GM19238 (cell line): Measurements from ENCODE around the gene HPGD.
"Not testable (repeated sequence)": the region's sequence is repeated elsewhere in the genome, so short reads cannot be mapped to it uniquely, and the experiment has no call there.

Source experiments
- DNase-seq: peaks from one replicate; pipeline ENCODE4 v3.0.0; 2011; ENCODE audit warnings: low spot score; ENCODE audit not compliant: insufficient read length

The HPGD gene

DNA sequence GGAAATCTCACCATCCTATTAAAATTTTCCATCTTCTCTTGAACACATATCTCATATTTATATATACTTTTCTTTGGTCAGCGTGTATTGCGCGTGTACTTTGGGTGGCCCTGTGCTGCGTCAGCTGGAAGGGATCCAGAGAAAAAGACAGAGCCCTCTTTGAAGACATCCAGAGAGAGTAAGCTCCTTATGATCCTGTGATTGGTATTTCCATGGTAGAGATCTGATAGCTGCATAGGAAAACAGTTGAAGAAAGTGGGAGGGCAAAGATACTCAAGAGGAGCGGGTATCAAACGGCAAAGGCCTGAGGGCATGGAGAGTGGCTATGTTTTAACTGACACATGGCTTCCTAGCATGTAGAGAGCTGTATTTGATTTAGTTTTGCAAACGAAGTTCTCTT lies 4.4 kb upstream of the HPGD start:
- DNase-seq = no peak

DNA sequence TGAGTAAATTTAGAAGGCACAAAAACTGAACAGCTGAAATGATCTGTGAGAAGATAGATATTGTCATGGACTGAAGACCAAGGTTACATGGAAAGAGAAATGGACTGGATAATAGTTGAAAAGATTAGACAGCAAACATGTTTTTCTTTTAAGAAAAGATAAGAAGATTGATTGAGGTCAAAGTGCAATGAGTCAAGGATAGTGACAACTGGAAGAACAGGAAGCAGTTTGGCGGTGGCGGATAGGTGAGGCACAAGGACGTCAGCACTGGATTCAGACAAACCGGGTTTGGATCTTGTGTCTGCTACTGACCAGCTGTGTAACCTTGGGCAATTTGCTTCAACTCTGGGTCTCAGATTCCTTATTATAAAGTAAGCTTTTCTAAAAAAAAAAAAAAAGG lies 2.0 kb upstream of the HPGD start:
- DNase-seq = no peak

DNA sequence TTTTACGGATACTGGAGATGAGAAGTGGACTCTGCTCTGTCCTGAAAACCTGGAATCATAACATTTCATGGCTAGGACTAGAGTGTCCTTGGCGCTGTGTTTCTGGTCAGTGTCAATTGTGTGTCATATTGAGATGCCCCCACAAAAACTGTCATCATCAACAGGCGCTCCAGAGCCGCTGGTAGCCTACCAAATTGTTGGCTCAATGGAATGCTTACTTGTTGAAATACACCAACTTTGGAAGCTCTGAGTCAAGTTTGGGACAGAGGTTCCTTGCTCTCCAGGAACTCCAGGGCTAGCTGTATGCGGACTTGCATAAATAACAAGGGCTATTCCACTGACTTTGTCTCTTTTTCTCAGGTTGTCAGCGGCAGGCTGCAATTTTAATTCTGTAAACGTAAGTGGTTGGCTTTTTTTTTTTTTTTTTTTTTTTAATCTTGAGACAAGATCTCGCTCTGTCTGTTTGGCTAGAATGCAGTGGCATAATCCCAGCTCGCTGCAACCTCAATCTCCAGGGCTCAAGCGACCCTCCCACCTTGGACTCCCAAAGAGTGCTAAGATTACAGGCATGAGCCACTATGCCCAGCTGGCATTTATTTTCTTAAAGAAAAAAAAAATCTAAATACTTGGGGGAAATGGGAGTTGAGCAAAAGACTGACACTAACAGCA lies 871 bp upstream of the HPGD start:
- DNase-seq = no peak

DNA sequence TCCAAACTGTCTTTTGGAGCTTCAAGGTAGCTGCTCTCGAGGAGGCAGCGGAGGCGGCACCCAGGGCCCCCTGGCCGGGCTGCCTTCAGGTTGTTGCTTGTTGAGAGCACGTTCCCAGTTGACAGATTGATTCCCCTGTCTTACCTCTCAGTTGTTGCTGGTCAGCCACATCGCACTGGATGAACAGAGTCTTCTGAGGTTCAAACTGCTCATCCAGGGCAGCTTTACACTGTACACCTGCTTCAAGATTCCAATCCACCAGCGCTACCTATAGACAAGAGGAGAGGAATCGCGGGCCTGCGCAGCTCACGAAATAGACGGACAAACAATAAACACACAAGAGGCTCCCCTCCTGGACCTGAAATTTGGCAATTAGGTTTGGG lies 497 bp downstream of the HPGD start:
- DNase-seq = no peak

DNA sequence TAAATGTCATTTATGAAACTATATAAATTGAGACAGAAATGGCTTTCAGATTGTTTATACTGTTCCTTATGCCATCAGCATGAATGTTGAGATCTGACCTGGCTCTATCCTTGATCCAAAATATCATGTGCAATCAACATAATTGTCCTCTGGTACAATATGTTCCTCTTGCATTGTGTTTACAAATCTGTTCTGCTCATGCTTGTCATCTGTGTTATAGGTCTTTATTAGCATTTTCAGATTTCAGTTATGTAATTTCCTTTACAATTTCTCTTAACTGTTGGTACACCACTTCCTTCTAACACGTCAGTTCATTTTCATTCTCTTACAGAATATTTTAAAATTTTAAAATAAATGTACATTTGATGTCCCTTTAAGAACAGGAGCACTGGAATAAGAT lies 1.6 kb downstream of the HPGD start:
- no peak for DNase-seq

DNA sequence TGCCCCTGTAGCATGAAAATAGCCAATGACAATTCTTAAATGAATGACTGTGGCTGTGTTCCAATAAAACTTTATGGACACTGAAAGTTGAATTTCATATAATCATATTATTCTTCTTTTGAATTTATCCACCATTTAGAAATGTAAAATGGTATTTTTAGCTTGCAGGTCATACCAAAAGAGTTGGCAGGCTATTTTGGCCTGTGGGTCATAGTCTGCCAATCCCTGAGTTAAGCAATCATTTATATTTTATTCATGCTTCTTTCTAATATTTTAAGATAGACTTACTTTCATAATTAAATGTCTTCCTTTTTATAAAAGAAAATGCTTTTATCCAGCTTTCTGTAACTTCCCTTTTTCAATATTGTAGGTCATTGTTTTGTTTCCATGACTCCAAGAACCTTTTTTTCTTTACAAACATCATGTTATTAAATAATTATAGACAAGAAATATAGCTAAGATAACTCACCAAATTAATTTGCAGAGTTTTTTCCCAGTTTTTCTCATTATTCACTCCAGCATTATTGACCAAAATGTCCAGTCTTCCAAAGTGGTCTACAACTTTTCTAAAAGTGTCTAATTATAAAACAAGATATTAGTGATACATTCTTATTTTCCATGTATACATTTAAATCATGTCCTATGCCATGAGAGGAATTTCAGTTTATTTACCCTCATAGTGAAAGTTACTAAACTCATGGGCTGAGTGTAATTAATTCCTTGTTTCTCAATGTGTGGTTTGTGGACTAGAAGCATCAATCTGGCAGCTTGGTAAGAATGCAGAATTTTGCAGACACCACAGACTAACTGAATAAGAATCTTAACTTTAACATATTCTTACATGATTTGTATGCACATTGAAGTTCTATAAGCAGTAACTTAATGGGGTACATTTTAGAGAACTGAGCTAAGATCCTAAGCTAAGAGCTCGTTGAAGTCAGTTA lies 4.5 kb downstream of the HPGD start:
- DNase-seq = no peak

DNA sequence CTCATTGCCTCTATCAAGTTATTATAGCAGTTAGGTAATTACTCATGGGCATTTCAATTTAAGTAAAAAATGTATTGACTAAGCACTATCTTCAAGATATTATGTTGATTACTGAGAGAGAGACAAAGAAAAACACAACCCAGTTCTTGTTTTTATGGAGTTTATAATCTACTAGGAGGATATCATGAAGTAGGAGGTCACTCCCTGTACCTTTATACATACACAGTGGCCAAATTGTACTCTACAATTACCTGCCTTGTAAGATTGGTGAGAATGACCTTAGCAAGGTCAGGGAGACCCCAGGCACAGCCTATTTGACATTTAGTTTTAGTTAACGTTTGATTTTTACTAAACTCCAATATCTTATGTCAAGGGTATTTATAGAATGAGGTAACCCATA lies 5.5 kb downstream of the HPGD start:
- DNase-seq = no peak

DNA sequence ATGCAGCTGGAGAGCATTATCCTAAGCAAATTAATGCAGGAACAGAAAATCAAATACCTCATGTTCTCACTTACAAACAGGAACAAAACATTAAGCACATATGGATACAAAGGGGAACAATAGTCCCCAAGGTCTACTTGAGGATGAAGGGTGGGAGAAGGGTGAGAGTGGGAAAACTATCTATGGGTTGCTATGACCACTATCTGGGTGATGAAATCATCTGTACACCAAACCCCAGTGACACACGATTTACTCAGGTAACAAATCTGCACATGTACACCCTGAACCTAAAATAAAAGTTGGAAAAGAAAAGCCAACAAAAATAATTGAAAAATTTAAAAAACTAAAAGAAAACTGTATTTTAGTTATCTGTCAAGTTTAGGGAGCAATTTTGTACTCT lies 5.9 kb downstream of the HPGD start:
- no peak for DNase-seq

DNA sequence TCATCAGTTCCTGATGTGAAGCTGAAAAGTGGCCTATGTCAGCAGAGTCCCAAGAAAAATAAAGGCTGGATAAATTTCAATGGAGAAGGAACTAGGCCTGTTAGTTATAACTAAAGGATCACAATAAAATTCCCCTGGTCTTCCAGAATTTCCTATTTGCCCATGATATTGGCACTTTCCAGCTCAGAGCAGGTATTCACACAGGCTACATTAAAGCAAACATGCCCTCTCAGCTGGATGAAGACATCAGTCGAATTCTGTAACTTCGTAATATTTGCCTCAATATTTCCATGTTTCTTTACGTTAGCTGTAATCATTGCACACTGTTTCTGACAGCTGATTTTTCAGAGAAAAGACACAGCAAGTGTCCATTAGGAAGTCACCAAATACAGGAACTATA lies 9.5 kb downstream of the HPGD start:
- DNase-seq = no peak

DNA sequence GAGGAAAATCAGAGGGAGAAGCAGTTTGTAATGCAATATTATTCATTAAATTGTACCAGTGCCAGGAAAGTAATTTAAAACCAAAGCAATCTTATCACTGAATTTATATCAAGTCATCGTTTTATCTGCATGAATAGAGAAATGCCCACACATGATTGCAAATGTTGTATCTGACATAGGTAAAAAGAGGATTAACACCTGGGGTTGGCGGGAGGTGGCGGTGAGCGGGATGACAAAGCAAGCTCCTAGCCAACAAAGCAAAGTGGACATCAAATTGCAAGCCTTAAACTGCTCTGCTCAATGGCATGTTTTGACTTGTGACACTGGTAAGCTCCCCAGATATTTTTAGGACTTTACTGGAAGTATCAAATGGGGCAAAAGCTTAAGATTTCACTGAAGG lies 16.4 kb downstream of the HPGD start:
- no peak for DNase-seq

DNA sequence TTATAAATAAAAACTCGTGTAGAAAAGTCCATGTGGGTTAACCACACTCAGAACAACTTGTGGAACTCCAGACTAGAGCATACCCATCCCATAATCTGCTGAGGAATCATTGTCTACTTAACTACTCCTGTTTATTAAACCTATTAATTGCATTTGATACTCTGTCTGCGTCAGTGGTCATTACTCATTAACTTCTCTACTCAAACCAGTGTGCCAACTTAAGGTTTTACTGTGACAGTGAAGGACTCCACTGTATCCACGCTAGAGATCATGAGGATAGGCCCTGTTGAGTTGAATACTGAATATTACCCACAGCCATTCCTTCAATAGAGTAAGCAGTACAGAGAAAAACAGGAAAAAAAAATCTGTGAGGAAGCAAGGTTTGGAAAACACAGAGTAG lies 17.3 kb downstream of the HPGD start:
- DNase-seq = no peak

DNA sequence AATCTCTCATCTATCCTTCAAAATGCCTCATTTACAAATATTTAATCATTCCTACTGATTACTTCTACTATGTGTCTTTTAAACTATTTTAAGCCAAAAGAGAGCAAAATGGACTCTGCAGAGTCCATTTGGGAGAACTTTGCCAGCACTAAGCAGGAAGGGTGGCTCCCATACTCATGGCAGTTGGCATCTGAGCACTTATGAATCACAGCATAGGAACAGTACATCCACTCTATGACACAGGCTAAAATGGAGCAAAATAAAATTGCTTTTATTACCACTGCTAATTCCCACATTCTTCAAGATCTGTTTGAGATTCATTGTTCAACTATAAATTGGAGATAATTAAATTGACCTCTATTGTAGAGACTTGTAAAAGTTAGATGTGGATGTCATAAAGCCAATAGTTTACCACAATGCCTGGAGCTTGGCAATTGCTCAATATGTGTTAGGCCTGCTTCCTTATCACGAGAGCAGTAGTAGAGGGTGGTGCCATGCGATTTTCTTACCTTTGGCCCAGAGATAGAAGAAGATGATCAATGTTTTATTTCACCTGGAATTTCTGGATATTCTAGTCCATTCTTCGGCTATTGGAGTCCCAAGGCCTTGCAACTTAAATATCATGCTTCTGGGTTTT lies 19.1 kb downstream of the HPGD start:
- no peak for DNase-seq

DNA sequence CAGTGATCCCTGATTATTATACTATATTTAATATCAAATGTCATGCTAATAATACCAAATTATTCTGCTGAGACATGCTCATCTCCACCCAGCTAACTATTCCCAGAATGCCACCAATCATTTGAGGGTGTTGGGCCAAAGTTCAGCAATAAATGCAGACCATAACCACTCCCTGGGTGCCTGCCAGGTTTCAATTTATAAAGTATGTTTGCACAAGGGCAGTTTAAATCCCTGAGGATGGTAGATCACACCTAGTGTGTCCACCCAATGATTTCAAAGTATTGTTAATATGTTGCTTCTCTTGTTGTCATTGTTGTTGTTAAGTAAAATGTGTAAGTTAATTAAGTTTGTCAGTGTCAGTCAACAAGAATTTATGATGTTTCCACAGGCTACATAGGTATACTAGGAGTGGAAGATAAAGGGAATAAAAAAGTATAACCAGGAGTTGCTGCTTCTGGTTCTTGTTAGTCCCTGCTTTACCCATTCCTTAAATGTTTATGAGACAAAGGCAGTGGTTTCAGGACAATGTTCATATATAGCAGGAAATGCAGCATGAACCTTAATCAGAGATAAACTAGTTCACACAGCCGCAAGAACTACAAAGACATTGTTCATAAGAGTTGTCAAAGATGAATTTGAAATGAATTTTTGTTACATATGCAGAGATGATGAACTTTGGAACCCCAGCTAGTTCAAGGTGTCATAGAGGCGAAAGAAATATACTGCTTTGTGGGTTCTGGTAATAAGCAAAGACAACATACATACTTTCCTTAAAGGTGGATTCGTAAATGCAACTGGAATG lies 25.5 kb downstream of the HPGD start:
- no peak for DNase-seq

DNA sequence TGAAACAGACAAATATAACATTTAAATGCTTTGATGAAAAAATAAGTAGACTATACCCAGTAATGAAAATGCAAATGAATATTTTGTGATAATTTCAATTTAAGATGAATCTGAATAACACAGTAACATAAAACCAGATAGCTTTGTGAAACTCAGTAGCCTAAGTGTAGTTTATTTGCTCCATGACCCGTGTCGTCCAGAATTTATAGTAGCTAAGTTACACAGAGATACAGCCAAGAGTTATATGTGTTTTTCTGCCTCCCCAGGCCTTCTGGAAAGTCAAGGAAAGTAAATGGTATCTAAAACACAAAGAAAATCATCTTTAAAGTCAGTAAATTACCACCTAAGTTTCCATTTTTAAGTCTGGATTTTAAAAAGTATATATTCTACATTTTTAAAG lies 26.7 kb downstream of the HPGD start:
- DNase-seq = no peak

DNA sequence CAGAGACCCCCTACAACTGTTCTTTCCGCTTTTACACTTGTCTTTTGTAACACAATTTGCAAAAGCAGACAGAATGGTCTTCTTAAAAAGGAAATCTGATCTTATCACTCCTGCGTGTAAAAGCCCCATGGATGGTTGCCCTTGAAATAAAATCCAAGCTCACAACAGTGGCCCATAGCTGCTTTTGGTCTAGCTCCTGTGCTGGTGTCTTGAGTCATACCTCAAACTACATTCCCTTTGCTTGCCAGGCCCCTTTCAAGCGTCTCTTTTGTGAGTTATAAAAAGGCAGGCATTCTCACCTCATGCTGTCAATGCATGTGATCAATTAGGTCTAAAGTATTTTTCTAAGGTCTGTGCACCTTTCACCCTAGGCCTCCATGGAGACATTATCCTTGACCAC lies 27.6 kb downstream of the HPGD start:
- DNase-seq = no peak

DNA sequence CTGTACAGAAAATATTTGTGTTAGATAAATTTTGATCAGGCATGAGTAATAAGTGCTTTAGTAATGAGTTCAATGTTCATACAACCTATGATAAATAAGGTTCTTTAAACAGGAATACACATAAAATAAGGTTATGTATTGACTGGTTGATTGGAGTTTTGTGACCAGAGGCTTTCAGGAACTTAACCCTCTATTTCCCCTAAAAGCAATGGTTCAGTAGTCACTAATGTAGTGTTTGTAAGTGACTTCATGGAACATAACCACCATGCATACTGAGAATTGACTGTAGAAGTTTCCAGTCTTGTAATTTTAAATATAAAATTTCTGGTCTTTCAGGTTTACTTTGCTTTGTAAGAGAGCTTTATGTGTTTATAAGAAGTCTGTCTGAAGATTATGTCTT lies 28.1 kb downstream of the HPGD start:
- no peak for DNase-seq

DNA sequence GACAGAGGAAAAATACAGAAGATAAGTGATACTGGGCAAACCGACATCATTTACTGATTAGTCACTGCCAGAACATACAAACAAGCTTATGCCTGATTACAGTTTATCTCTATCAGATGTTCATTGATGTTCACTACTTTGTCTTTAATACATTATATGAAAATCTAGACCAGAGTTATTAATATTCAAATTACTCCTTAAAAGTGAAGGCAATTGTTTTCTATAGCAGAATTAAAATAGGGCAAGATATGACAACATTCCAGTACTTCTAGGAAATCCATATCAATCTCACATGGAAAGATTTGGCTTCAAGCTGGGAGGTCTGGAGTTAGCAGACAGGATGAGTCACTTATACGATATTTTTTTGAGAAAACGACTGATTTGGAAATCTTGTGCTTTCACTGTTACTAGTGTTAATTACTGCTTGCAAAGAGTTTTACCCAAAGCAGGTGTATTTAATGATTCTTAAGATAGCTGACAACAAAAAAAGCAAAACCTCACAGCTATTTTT lies 31.8 kb downstream of the HPGD start:
- no peak for DNase-seq

DNA sequence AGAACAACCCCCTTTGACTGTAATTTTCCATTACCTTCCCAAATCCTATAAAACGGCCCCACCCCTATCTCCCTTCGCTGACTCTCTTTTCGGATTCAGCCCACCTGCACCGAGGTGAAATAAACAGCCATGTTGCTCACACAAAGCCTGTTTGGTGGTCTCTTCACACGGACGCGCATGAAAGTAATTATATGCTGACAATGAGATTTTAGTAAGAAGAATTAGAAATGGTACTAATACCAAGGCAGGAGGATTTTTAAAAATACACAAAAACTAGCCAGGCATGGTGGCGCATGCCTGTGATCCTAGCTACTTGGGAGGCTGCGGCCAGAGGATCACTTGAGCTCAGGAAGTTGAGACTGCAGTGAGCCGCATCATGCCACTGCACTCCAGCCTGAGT lies 33.9 kb downstream of the HPGD start:
- DNase-seq = not testable (repeated sequence)

DNA sequence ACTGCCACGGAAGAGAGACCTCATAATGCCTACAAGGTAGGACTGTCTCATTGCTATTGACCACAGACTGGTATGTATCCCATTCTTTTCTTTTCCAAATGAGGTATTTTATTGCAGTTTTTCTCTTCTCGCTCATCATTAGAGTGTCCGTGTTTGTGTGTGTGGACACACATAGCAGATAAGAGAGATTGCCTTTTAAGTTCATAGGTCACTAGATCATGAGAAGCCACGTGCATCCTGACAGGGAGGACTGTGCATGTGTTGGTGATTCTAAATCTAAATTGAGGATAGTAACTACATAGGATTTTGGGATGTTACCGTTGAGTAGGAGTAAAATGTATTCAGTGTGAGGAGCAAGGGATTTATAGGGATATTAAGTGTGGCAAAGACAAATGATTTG lies 37.3 kb downstream of the HPGD start:
- DNase-seq = no peak

DNA sequence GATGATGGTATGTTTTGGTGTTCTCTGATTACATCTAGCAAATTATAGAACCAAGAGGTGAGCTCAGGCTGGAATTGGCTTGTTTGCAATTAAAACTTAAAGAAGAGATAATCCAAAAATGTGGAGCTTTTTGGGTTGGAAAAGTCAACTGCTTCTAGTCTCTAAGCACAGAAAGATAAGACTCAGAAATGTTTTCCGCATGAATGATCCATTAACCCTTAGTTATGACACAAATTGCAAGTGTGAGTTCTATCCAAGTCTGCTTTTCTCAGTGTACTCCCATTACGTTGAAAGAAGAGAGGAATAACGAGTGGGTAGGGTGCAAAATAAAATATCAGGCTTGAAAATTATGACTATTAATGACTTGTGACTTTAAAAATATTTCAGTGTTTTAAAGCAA lies 38.5 kb downstream of the HPGD start:
- DNase-seq = no peak

DNA sequence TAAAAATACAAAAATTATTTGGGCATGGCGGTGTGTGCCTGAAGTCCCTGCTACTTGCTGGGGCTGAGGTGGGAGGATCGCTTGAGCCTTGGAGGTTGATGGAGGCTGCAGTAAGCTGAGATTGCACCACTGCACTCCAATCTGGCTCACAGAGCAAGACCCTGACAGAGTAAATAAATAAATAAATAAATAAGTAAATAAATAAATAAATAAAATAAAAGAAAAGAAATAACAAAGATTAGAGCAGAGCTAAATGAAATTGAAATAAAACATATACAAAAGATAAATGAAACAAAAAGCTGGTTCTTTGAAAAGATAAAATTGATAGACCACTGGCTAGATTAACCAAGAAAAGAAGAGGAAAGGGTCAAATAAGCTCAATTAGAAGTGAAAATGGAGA lies 43.1 kb downstream of the HPGD start:
- no peak for DNase-seq

DNA sequence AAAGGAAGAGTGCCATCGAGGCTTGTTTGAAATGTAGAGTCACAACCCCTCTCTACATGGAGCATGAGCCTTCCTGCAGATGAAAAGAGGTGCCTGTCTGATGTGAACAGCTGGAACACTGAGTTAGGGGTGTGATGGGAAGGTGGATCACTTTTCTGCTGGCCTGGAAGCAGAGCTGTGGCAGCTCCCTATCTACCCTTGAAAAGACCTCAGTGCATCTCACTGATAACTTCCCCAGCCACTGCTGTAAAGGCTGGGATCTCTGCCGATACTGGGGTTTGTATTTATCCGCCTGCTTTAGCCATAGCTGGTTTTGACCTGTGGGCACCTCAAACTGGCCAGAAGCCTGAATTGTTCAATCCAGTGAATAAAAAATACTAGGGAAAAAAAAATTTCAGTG lies 46.8 kb downstream of the HPGD start:
- no peak for DNase-seq
